Testis (tissue), 2 donors: ENCODE data around the gene SH3BP1.

Experiments used
- POLR2A ChIP-seq: fragments of 450-650 bp; IDR thresholded peaks from one replicate; pipeline ENCODE4 v1.6.1; 2017; ENCODE audit warnings: antibody characterized with exemption, mild to moderate bottlenecking, moderate library complexity
- TF ChIP-seq, protein P1 (sequence below), 3 experiments: fragments of 450-650 bp in 2 of 3; fragments of 200-600 bp in 1 of 3; sonication (generic) in 1 of 3; IDR thresholded peaks; one replicate each; pipeline ENCODE4 v1.5.1; 2016 to 2019; ENCODE audit warnings: antibody characterized with exemption in 3 of 3, mild to moderate bottlenecking in 2 of 3, moderate library complexity in 1 of 3

DNA sequence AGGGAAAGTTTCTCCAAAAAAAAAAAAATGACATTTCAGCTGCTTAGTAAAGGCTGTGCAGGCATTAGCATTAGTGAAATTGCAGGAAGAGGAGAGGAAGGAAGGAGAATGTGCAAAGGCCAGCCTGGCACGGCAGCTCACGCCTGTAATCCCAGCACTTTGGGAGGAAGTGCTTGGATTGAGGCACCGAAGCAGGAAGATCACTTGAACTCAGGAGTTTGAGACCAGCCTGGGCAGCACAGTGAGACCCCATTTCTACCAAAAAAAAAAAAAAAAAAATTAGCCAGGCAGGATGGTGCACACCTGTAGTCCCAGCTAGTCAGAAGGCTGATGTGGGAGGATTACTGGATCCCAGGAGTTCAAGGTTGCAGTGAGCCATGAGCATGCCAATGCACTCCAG lies 65.2 kb downstream of the SH3BP1 start:
- TF ChIP-seq, protein P1, sequence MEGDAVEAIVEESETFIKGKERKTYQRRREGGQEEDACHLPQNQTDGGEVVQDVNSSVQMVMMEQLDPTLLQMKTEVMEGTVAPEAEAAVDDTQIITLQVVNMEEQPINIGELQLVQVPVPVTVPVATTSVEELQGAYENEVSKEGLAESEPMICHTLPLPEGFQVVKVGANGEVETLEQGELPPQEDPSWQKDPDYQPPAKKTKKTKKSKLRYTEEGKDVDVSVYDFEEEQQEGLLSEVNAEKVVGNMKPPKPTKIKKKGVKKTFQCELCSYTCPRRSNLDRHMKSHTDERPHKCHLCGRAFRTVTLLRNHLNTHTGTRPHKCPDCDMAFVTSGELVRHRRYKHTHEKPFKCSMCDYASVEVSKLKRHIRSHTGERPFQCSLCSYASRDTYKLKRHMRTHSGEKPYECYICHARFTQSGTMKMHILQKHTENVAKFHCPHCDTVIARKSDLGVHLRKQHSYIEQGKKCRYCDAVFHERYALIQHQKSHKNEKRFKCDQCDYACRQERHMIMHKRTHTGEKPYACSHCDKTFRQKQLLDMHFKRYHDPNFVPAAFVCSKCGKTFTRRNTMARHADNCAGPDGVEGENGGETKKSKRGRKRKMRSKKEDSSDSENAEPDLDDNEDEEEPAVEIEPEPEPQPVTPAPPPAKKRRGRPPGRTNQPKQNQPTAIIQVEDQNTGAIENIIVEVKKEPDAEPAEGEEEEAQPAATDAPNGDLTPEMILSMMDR (IDR thresholded peaks at IDR 0.05): no peak
- no peak for TF ChIP-seq POLR2A
